Activated CD8-positive, alpha-beta memory T cell treated with anti-CD3 and anti-CD28 coated beads for 24 hours (primary cell): ENCODE data around the gene EXOG.
A peak's percentile ranks its signal among the peaks of the same experiment; 100 is the strongest.

Experiments
- DNase-seq: peaks from one replicate; pipeline ENCODE4 v3.0.0-alpha.2; 2020

Gene EXOG

DNA sequence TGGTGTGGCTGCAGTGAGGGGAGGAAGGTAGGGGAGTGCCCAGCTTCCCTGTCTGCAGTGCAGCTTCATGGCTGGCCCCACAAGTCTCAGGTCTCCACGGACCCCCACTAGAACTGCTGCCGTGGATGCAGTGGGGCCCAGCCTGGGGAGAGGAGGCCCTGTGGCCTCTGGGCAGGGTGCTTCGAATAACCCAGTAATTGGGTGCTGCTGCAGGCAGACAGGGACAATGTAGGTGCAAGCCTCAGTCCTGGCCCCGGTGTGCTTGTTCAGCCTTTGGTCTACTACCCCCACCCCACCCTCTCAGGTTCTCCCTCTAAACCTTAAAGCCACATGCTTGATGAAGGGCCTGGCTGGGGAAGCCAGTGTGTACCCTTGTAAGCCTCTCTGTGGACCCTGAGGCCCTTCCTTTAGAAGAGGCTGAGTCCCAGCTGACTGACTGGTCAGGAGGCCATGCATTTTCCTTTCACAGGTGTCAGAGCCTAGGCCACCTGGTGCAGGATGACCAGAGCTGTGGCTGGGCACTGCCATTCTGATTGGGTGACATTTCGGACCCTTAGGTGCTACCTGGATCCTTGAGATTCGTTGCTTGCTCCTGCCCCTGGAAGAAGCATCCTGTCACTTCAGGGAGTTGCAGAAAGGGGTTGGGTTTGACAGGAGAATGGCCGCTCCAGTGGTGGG, 21.1 kb upstream of the EXOG start:
- DNase-seq, result no peak

DNA sequence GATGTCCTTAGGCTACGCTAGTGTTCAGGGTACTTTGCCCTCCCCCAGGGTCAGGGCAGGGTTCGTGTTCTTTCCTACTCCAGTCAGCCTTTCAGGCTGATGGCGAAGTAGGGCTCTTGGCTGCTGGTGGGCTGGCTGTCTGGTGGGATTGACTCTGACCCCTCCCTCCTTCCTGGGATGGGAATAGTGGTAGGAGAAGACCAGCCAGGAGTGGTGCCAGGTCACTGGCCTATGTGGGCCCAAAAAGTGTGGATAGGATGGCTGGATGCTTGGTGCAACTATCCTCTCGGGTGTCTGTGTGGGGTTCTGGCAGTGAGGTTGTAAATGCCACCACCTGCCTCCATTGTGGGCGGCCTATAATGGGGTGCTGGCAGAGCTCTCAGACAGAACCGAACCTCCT, 20.4 kb upstream of the EXOG start:
- DNase-seq, result no peak

DNA sequence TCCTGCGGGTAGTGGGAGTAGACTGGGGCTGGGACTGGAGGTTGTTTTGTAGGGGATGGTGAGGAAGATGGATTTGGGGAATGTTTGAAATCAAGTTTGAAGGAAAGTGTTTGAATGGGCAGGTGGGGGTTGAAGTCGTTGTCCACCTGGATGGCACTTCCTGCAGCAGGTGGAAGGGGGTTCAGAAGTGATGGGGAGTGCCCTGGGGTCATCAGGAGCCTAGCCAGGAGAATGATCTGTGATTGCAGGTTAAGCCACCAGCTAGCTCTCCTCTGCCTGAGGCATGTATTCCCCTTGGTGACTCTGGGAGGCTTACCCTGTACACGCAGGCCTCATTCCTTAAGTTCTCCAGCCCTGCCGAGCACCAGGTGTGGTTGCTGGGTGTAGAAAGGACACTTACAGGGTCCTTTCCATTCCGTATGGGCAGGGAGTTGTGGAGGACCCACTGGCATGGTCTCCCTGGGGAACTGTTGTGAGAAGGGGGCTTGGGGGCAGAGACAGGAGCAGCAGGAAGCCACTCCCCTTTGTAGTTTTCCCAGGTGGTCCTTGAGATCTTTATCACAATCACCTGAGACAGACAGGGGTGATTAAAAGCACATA, 19.9 kb upstream of the EXOG start:
- no peak for DNase-seq

DNA sequence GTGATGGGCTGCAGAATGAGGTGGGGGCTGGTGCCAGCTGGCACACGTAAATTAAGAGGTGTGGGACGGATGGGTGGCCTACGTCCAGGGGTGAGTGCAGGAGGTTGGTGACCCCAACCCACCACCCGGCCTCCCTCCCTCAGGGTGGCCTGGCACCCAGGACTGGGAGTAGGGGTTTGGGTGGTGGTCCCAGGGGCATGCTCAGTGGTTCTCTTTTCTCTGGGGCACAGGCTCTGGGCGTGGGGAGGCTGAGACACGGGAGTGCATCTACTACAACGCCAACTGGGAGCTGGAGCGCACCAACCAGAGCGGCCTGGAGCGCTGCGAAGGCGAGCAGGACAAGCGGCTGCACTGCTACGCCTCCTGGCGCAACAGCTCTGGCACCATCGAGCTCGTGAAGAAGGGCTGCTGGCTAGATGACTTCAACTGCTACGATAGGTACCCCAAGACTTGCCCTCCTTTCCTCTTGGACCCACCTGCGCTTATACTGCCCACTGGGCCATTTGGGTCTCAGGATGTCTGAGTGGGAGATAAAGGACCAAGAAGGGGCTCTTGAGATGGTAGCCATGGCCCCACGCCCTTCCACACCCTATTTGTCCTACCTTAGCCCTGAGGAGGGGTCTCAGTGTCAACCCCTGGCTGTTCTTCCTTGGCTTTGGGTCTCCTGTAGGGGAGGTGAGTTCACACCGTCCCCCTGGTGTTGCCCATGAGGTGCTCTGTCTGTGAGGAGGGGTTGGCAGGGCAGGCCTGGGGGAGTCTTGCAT, 18.9 kb upstream of the EXOG start:
- no peak for DNase-seq

DNA sequence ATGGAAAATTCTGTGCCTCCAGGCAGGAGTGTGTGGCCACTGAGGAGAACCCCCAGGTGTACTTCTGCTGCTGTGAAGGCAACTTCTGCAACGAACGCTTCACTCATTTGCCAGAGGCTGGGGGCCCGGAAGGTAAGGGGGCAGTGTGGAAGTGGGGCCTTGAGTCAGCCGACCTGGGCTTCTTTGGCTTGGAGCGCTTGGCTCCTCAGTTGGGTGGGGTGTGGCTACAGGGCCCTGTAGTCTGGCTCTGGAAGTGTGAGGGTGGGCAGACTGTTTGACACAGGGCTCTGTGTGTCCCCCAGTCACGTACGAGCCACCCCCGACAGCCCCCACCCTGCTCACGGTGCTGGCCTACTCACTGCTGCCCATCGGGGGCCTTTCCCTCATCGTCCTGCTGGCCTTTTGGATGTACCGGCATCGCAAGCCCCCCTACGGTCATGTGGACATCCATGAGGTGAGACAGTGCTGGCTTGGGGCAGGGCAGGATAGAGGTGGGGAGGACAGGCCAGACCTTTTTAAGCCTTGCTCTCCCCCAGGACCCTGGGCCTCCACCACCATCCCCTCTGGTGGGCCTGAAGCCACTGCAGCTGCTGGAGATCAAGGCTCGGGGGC, 18.2 kb upstream of the EXOG start:
- DNase-seq, result no peak

DNA sequence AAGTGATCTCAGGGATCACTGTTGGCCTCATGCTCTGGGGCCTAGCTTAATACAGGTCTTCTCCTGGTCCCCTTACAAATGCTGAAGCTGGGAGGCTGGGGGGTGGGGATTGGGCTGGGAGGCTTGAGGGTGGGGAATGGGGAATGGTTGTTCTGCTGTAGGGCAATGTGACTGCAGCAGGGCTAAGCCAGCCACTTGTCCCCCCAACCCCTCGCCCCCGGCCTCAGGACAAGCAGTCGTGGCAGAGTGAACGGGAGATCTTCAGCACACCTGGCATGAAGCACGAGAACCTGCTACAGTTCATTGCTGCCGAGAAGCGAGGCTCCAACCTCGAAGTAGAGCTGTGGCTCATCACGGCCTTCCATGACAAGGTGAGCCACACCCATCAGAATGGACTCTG, 17.2 kb upstream of the EXOG start:
- no peak for DNase-seq

DNA sequence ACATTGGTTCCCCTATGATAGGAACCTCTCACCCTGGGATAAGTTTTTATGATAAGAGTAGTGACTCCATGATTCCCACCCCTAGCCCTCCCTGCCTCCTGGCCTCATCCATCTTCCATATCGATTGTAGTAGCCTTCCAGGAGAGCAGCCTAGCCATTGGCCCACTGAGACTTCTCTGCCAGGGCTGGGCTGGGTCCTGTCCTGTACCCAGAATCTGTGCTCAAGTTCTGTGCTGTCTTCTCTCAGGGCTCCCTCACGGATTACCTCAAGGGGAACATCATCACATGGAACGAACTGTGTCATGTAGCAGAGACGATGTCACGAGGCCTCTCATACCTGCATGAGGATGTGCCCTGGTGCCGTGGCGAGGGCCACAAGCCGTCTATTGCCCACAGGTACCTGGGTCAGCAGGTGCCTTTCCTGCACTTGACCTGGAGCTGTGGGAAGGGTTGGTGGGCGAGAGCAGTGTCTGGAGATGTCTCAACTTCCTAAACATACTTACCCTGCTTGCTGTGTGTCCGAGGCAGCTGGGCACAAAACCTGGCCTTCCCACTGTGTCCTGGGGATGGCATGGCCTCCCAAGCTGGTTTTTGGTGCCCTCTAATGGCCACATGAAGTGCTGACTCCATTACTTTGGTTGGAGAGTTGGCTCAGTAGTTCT, 16.6 kb upstream of the EXOG start:
- DNase-seq, result peak; percentile 71

DNA sequence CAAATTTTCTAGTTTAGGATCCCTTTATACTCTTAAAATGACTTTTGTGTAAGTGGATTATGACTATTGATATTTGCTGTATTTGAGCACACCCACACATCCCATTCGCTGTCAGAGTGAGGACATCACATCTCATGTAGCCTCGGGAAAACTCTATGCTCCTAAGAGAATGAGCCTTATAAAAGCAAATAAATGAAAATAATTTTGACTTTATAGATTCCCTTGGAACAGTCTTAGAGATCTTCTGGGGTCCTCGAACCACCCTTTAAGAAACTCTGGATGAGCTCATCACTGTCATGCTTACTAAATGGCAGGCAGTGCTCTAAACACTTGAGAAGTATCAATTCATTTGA, 16.1 kb upstream of the EXOG start:
- no peak for DNase-seq

DNA sequence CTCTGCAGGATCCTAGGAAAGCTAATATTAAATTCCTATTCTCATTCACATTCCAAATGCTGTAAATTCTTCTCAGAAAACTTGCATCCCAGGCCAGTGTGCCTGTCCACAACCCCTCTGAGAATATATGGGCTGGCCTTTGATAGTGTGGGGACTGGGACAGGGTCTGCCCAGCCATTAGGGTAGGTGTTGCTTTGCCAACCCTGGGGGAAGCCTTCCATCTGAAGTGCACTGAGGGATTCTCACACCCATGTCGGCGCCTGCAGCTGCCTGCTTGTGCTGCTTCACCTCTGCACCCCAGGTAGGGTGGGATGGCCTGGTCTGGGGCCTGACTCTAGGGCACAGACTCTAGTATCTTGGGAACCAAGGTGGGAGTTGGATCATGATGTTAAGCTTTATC, 15.2 kb upstream of the EXOG start:
- no peak for DNase-seq

DNA sequence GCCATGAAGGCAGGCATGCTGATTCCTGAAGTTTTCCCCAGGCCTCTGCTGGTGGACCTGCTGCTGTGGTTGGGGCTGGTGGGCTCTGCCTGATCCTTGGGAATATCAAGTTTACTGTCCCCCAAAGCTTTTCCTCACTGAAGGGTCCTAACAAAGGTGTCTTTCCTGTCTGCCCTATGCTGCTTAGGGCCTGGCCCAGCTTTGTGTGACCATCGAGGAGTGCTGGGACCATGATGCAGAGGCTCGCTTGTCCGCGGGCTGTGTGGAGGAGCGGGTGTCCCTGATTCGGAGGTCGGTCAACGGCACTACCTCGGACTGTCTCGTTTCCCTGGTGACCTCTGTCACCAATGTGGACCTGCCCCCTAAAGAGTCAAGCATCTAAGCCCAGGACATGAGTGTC, 13.2 kb upstream of the EXOG start:
- no peak for DNase-seq

DNA sequence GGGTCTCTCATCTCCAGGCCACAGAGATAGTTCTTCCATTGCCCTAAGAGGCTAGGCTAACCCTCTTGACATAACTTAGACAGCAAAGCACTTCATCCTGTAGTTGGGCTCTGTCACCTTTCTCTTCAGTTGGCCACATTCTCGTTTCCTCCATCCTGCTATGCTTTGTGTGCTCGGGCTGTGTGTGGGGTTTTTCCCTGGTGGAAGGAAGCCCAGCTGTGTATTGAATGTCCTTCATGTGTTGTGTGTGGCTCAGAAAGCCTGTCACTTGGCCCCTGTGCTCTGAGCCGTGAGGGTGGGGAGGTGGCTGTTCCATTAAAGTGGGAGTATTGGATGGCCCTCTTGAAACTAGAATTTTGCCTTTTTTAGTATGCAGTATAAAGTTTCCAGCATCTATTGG, 8.8 kb upstream of the EXOG start:
- DNase-seq, result no peak

DNA sequence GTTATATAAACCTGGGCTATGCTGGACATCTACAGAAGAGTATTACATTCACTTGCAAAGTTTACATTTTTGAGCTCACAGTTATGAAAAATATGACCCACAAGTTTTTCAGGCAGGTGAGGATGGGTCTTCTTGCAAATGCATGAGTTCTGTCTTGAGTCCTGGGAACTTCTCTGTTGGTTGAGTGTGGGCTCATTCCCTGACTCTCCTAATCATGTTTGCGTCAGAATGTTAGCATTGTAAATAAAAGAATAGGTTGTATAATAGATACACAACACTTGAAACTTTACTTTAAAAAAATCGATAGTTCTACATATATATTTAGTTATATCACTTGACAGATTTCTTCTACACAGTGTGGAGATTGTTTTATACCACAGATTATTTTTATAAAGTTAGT, 7.2 kb upstream of the EXOG start:
- DNase-seq, result no peak

DNA sequence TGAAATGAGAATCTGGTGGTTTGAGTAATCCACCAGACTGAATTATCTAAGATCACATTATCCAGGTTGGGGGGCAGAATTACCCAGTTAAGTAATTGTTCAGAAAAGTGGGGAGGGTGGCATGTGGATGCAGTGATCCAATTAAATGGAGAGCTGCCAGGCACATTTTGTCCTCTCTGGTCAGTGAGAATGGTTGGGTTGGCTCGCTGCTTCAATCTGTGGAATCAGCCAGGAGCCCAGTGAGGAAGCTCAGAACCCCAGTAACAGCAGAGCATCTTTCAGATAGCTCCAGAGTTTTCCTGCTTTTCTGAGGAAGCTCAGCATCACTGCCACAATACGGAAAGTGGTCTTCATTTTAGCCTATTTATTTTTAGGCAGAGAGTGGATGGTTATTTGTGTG, 6.4 kb upstream of the EXOG start:
- DNase-seq, result no peak

DNA sequence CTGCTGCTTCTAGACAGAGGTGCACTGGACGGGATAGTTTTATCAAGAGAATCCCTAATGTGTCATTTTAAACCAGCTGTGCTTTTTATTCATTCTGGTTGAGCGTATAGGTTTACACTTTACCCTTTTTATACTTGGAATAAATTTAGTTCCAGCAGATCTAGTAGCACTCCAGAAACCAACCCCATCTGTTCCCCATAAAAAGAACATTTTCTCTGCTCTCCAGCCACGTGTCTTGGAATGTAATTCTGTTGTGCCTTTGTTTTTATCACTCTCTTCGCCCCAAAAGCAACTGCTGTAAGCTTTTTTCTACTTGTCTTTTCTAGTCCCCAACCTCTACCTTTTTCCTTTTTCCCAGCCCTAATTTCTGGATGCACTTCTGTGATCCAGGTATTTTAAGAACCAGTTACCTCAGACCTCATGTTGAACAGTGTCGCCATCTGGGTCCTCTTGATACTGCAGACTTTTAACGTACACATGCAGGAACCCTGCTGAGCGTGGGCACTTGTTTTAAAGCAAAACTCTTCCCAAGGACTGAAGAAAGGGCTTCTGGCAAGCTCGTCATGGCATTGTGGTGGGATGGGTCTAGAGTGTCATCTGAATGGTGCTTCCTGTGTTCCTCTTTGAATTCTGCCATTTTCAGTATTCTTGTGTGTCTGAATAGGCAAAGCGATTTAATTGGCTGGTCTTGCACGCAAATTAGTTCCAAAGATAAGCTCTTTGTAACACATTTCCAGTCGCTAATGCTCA, 5.7 kb upstream of the EXOG start:
- no peak for DNase-seq

DNA sequence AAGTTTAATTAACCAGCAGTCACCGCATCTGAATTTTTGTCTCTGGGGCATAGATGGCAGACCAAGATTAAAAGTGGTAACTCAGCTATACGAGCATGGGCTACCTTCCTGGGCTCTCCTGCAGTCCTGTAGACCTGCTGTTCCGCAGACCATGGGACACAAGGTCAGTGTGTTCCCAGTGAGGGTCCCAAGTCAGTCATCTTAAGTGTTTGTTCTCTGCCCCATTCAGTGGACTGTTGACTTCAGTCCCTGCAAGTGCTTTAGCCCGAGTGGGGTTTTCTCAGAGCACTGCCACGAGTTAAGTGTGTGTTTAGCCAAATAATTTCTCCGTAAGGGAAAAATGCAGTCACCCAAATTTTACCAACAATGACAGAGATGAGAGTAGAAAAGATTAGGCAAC, 4.9 kb upstream of the EXOG start:
- no peak for DNase-seq

DNA sequence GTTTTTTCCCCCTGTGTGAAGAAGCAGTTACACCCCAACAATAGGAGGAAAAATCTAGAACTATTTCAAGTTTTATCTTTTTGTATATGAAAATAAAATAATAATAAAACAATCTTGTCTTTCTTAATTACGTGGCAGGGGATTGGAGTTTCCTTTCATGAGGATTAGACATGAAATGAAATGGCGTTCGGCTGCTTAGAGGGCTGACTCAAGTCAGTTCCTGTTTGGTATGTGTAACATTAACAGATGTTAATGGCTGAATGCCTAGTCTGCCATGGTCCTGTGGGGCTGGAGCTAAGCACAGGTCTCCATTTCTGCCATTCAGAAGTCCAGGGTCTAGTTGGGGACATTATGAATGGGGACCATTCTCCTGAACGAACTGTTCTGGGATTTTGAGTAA, 3.1 kb upstream of the EXOG start:
- no peak for DNase-seq

DNA sequence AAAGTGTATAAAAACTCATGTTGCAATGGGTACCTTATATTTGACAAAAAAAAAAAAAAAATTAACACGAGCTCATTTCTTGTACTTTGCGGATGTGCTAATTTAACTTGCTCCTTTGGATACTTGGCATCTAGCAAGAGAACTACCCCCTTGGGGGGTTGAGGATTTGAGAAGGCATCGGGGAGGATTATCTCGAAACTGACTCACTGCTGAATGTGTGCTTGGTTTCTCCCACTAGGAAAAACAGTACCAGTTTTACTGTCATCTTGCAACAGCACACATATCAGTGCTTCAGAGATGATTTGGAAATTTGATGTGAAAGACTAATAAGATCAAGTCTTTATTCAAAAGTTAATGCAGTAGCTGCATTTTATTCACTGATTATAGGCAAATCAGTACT, 891 bp downstream of the EXOG start:
- DNase-seq, result no peak

DNA sequence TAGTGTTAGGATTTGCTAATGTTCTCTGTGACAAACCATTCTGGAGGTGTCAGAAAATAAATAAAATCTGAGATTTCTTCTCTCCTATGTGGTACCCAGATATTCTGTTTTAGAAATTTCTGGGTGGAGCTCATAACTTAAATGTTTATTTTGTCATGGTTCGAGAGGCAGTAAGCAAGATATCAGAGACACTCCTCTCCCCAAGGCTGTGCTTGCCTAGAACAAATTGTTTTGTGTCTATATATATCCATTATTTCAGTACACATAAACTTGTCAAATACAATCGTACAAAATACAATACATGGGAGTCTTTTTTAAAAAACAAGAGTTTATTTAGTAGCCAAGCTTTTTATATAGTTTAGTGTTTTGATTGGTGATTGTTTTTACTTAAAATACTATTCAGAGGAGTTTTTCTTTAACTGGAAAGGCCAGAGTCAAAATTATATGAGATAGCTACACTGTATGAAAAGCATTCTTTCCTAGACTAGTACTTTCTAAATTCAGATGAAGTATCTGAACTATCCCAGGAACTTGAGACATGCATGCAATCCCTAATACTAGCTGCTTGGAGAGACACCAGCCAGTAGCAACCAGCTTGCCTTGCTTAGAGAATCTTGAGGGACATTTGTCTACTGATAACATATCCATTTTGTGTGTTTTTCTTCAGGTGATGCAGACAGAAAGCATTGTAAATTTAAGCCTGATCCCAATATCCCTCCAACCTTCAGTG, 4.7 kb downstream of the EXOG start:
- DNase-seq, result no peak

DNA sequence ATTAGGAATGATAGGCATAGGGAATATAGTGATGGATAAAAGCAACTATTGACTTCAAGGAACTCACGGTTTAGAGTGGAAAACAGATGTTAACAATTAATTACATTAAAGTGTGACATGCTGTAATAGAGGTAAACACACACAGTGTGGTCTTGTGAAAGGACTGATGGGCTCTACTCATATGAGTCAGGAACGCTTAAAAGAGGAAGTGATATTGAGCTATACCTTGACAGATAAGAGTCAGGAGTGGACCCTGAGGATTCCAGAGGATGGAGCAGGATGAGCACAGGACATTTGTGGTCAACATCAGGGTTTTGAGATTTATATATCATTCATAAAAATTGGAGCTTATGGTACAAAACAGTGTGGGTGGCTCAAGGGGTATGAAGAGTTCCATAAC, 11.0 kb downstream of the EXOG start:
- DNase-seq, result no peak

DNA sequence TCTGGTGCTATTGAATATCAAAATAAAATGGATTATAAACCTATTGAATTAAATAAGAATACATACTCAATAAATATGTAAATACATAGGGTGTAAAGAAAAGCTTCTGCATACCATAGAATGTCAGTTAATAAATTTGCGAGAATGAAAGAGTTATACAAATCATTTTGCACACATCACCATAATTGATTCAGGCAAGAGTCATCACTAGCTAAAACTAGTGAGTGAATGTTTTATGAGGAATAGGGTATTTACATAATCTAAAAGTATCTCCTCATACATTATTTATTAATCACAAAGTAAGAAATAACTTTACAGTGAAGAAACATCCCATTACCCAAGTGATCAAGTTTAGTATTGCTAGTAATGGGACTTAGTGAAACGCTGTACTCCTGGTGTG, 13.6 kb downstream of the EXOG start:
- no peak for DNase-seq

DNA sequence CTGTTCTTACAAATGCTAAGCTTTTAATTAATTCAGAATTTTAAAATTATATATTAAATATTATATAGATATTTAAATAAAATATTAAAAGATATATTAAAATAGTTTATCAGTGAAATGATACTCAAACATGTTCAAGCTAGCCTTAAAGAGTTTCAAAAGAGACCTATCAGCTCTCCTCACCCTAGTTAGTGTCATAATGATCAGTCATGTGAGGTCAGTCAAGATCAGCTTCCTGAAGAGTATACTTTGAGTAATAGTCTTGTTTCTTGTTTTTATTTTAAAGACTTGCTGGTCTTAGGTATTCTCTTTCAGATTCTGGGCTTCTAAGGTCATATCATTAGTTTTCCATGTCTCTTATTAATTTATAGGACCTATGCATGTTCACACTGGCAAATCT, 14.5 kb downstream of the EXOG start:
- DNase-seq, result no peak

DNA sequence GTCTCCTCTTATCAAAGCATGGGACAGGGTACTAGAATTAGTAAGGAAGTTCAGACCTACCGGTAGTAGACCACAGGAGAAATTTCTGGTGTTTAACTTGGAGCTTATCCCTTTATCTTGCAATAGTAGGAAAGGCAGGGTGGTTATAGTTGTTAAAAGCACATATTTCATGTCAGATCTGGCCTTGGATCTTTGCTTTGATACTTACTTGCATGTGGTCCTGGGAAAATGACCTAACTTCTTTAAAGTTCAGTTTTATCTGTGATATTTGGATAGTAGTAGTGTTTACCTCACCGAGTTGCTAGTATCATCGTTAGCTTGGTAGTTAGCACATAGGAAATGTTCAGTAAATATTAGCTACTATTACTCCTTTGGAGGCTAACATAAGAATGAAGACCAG, 15.4 kb downstream of the EXOG start:
- no peak for DNase-seq
